Measurements from ENCODE around the gene ARID1A.
"Not testable (repeated sequence)": the region's sequence is repeated elsewhere in the genome, so short reads cannot be mapped to it uniquely, and the experiment has no call there.

Gene ARID1A

DNA sequence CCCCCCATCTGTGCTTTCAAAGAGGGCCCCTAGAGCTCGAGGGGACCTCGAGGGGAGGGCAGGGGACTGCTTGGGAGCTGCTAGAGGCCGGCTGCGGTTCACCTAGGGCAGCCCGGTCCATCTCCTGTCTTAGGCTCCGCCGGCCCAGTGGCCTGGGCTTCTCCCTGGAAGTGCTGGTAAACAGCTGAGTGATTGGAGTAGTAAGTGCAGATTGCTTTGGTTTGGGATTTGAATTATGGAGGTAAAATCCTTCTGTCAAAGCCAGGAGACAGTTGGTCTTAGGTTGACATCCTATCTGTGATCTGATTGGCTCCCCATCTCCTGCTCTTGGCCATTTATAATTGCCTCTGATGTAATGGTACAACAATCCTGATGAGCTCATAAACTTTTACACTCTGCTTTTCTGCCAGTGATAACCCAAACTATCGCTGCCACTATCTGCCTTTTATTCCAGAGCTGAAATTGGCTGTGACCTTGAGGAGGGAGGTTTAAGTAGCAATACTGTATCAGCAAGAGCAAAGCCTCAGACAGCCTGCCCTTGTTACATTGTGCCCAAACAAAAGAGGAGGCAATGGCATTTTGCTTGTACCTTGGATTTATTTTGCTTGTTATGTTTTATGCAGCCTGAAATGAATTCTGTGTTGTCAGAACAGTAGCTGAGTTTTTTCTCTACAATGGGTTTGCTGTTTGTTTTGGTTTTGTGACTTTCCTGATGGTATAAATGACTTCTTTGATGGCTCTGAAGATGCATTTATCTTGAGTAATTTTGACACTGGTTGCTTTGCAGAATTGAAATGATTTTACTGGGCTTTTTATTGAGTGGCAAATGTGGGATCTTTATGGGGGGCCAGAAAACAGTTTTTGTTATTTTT, 2.4 kb downstream of the ARID1A start:
- peak; percentile 94 for DNase-seq (ENCODE audit: low read depth, low spot score)

DNA sequence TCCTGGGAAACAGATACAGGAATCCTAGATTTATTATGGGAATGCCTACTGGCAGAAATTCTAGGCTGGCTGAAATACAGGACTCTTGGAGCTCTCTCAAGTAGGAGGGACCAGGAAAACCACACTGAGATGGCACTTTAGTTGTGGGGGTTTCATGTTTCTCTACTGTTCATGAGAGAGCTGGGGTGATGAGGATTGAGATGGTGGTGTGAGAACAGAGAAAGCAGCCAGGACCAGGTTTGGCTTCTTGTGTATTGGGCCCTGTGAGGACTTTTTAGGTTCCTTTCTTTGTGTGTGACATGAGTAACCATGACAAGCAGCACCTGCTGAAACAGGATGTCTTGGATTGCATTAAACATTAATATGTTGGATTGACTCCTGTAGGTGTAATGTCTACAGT, 4.9 kb downstream of the ARID1A start:
- DNase-seq (ENCODE audit: low read depth, low spot score) = peak; percentile 67

DNA sequence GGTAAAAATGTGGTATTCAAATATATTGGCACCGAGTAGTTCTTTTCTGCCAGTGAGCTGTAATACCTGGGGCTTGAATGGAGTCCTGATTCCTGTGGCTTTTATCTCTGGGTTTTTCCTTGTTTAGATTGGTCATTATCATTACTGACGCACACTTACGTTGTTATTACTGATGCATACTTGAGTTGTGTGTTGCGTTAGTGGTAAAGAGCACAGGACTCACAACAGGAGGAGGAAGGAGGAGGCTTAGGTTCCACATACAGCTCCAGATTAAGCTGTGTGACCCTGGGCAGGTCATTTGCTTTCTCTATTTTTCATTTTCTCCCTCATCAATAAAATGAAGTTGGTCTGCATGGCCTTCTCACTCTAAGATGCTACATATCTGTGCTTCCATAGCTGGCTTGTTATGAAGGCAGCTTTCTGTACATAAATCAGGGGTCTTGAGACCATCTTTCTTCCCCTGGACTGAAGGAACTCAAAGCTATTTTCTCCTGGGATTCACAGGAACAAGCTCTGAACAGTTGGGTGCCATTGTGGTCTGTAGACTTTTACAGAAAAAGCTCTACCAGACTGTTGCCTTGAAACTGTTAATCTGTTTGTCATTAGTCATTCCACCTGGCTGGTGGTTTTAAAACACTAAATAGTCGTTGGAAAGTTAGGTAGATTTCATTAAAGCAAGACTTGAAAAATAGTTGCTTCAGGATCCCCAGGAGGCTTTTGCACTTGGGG, 5.6 kb downstream of the ARID1A start:
- peak; percentile 75 for DNase-seq (ENCODE audit: low read depth, low spot score)

DNA sequence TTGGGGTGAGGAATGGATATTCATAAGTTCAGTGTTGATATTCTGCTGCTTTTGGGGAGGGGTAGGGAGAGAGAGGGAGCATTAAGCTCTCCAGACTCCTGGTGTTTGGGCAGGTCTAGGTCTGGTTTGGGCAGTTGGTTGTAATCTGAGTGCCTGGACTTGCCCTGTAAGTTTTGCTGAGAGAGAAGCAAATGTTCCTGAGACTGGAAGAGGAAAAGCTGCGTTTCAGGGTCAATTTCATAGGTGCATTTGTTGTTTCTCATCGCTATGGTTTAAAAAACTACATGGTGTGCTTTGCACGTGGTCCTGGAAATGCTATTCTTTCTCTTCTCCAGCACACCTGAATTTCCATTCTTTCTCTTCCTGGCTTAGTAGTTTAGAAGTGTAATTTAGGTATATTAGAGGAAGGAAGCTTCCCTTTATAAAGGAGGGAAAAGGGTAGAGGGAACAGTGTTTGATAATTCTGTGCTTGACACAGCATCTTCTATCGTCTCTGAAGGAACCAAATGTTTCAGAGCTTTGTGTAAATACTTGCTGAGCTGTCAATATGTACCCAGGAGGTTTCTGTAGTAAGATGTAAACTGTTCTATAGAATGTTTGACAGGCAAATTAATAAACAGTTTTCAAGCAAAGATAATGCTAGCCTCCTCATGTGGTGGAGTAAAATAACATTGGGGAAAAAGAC, 6.3 kb downstream of the ARID1A start:
- DNase-seq (ENCODE audit: low read depth, low spot score) = no peak

DNA sequence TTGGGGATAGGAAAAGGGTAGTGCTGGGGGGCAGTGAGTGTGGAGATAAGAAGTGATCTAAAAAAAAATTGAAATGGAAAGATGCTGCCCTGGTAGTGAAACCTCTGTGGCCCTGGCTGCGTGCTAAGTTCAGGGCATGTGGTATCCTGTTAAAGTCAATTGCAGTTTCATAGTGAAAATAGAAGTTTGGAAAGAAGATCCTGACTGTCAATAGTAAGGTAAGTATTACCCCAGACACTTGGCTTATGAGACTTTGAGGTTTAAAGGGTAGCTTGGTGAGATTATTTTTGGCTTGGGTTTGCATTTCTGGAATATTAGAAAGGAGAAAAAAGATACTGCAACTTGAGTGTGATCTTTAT, 6.8 kb downstream of the ARID1A start:
- no peak for DNase-seq (ENCODE audit: low read depth, low spot score)

DNA sequence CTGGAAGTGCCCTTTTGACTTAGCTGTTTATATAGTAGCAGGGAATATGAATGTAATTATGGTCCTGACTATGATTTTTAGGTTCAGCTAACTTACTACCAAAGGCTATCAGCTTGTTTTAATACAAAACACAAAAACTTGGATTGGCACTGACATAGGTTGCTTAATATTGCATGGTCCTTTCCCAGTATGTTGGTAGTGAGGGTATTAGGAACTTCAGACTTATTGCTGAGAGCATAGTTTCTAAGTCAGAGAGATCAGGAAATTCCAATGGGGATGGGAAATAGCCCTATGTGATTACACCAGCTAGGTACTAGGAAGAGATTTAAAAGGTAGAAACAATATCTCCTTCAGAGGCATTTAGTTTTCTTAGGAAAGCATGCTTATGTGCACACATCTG, 7.7 kb downstream of the ARID1A start:
- no peak for DNase-seq (ENCODE audit: low read depth, low spot score)

DNA sequence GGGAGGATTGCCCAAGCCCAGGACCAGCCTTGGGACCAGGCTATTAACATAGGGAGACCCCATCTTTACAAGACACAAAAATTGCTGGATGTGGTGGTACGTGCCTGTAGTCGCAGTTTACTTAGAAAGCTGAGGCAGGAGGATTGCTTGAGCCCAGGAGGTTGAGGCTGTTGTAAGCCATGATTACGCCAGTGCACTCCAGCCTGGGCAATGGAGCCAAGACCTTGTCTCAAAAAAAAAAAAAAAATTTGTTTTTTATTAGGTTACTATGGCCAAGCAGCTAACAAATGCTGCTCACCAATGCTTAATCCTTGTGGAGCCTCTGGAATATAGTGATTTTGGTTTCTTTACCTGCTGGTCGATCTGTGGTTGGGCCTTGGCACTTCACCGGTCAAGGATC, 8.8 kb downstream of the ARID1A start:
- no peak for DNase-seq (ENCODE audit: low read depth, low spot score)

DNA sequence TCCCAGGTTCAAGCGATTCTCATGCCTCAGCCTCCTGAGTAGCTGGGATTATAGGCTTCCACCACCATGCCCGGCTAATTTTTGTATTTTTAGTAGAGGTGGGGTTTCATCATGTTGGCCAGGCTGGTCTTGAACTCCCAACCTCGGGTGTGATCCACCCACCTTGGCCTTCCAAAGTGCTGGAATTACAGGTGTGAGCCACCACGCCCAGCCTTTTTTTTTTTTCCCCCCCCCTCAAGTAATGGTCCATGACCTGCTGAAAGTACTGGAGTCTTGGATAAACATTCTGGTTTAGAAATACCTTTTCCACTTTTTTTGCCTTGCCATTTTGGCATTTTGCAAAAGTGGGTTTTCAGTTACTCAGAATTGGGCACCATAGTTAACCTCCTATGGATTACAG, 9.4 kb downstream of the ARID1A start:
- not testable (repeated sequence) for DNase-seq (ENCODE audit: low read depth, low spot score)

DNA sequence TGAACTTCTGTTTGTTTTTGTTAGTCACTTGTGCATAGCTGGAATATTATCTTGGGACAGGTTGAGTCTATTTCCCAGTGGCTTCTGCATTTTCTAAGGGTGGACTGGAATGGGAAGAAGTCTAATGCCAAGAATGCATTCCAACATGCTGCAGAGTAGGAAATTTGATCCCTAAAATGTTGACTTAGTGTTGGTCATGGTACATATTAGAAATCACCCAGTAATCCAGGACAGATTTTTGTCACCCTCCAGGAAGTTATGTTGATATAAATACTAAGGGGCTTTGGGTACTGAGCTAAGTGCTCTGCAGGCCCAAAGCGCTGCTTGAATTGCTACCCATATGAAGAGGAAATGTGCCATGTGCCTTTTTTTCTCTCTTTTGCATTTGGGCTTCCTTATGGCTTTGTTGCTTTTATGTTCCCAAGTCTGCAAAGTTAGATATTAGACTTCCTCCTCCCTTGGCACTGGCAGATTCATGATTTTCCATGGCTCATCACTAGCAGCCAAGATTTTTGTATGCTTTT, 10.0 kb downstream of the ARID1A start:
- peak; percentile 82 for DNase-seq (ENCODE audit: low read depth, low spot score)

DNA sequence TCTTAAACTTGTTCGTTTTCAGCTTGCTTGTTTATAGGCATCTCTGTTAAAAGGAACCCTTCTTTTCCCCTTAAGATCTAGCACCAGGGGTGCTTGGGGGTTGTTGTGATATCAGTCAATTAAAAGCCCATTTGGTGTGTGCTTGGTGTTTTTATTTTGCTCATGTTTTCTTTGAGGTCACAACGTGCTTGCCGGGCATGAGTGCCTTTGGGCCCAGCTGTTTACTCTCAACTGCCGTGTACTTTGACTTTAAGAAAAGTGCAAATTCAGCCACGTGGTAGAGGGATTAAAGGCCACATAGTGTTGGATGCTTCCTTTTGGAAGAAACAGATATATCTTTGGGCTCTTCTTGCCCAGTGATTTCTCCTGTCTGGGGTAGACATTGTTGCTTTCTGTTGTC, 10.5 kb downstream of the ARID1A start:
- DNase-seq (ENCODE audit: low read depth, low spot score) = no peak

DNA sequence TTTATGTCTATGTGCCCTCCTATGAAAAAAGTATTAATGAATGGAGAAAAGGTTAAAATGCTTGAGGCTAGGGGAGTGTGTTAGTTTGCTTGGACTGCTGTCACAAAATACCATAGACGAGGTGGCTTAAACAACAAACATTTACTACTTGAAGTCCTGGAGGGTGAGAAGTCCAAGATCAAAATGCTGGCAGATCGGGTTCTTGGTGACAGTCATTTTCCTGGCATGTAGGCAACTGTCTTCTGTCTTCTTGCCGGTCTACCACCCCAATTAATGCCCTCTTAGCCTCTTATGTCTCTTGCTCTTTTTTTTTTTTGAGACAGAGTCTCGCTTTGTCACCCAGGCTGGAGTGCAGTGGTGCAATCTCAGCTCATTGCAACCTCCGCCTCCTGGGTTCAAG, 15.0 kb downstream of the ARID1A start:
- DNase-seq (ENCODE audit: low read depth, low spot score) = no peak

DNA sequence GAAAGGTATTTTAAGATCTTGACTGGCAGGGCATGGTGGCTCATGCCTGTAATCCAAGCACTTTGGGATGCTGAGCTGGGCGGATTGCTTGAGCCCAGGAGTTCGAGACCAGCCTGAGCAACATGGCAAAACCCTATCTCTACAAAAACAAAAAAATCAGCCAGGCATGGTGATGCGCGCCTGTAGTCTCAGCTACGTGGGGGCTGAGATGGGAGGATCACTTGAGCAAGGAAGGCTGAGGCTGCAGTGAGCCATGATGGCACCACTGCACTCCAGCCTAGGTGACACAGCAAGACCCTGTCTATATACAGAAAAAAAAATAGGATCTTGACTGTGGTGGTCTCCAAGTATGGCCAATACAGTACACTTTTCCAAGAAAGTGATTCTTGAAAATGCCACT, 16.0 kb downstream of the ARID1A start:
- no peak for DNase-seq (ENCODE audit: low read depth, low spot score)

DNA sequence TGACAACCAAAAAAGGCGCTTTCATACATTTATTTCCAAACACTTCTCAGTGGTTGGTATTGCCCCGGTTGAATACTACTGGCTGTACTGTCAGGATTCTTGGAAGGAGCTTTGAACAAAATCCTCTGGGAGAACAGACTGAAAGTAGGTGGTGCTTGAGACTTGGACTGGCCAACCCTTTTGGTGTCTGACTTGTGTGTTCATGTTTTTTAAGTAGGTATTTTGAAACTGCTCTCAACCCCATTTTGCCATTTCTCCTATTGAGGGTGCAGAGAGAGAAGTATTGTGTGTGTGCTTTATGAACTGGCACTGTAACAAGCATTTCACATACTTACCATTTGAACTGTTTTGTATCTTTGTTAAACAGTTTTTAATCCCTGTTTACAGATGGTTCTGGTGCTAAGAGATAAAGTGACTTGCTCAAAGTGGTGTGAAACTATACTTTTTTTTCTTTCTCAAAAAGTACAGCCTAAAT, 21.2 kb downstream of the ARID1A start:
- DNase-seq (ENCODE audit: low read depth, low spot score) = no peak

DNA sequence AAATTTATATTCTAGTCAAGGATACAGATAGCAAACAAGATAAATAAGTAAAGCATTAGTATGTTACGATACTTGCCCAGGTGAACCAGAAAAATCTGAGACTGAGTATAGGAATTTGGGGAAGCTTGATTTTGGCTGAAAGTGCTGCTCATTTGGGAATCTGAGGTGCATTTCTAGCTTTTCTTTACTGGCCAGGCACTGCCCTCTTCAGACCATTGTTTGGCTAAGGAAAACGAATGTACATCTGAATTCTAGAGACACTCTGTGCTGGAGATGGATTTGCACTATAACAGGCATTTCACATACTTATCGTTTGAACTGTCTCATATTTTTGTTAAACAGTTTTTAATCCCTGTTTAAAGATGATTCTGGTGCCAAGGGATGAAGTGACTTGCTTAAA, 23.4 kb downstream of the ARID1A start:
- DNase-seq (ENCODE audit: low read depth, low spot score) = no peak

DNA sequence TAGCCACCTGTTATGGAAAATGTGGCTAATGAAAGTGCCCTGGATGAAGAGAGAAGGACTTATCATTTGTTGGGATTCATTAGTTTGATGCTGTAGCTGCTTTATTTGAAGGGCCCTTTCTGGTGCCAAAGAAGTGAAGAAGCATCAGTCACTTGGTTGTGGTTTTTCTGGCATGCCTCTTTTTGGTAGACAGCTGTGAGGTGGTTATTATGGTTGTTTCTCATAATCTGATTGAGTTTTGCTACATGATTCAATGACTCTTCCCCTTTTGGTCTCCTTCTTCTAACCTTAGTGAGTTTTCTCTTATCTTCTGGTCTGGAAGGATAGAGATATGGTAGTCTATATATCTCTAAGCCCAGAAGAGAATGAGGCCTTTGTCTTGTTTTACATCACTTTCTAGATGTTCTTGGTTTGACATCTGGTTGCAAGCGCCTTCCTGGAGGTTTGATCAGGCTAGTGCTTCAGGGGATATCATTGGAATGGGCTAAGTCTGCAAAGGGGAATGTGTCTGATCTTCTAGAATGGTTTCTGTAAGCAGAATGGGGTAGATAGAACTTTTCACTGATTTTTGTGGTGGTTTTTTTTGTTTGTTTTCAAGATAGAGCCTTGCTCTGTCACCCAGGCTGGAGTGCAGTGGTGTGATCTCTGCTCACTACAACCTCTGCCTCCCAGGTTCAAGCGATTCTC, 26.0 kb downstream of the ARID1A start:
- DNase-seq (ENCODE audit: low read depth, low spot score) = no peak

DNA sequence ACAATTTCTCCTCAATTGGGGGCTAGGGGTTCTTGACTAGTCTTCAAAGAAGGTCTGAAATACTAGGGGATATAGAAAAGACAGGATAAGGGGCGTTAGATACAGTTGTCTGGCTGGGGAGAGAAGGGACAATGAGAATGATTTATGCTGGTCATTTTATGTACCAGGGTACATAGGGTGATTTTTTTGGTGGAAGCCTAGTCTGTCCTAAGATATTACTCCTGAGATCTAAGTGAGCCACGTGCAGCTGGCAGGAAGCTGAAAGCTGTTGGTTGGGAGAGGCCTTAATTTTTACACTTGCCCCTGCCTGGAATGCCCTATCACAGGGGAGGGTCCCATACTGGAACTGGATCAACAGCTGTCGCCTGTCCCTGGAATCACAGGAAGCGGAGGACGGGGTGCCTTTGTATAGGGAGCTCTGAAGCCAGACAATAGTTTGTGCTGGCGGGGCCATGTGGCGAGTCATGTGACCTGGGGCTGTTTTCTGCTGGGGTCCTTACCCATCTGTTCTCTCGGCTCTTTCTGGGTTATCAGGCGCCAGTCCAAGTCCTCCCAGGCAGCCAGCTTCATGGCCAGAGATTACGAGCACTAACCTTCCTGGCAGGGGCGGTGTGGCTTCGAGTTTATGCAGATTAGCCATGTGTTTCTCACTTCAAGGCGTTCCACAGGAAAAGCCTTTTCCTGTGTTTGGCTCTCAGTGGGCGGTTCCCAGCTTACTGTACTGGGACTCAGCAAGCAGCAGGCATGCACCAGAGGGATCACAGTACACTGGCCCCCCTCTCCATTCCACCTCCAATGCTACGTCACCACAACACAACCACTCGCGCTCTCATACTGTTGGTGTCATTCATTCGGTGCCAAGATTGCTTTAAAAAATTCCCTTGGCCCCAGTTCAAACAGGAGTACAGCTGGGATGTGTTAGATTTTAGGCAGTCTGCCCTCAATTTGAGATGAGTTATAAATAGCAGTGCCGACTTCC, 27.5 kb downstream of the ARID1A start:
- peak; percentile 97 for DNase-seq (ENCODE audit: low read depth, low spot score)

DNA sequence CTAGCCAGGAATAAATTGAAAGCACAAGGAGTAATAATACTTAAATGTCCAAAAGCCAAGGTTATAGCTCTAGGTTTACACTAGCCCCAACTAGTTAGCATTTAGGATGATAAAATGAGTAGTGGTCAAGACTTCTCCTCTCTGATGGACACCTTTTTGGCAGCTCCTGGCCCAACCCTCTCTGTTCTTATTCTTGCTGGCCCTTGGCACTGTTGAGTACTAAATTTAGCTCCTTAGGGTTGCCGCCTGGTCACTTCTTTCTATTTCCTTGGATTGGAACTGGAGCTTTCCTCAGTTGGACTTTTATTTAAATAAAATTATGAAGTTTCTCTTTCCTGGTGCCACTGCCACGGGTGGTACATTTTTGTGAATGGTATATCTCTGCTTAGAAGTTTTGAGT, 28.3 kb downstream of the ARID1A start:
- peak; percentile 20 for DNase-seq (ENCODE audit: low read depth, low spot score)

DNA sequence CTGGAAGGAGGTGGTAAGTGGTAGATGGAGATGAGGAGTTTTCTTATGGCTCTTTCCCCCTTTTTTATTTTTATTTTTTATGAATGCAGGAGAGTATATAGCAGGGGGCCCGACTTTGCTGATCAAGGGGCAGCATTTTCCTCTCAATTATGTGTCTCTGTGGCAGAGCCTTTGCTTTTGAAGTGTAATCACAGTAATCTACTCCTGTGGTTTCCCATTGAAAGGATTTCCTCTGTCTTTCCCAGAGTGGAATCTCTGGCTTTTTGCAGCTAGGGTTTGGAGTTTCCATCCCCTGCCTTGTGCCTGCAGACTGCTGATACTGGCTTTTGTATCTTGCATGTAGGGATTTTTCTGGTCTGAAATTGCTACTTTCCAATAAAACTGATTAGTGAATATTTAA, 29.1 kb downstream of the ARID1A start:
- peak; percentile 53 for DNase-seq (ENCODE audit: low read depth, low spot score)

DNA sequence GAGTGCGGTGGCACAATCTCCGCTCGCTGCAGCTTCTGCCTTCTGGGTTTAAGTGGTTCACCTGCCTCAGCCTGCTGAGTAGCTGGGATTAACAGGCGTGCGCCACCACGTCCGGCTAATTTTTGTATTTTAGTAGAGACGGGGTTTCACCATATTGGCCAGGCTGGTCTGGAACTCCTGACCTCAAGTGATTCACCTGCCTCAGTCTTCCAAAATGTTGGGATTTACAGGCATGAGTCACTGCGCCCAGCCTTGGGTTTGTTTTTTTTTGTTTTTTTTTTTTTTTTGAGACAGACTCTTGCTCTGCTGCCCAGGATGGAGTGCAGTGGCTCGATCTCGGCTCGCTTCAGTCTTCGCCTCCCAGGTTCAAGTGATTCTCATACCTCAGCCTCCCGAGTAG, 30.1 kb downstream of the ARID1A start:
- DNase-seq (ENCODE audit: low read depth, low spot score) = not testable (repeated sequence)

DNA sequence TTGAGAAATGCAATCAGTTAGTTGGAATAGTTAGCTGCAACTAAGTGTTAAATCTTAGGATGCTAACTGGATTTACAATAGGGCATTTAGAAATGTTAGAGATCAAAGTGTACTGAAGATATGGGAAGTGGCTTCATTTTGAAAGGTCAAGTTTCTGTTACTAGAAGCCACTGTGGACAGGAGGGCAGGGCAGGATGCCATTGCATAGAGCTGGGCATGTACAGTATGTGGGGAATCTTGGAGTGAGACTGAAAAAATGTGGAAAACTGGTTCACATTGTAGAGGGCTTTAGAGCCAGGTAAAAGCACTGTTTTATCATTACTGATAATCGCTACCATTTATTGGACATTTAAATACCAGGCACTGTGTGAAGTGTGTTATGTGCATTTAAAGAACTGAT, 31.0 kb downstream of the ARID1A start:
- no peak for DNase-seq (ENCODE audit: low read depth, low spot score)
